Measurements from ENCODE around the gene ANKRD13C.
"Not testable (repeated sequence)": the region's sequence is repeated elsewhere in the genome, so short reads cannot be mapped to it uniquely, and the experiment has no call there.

The ANKRD13C gene

GRCh38 chr1:70358921-70359564 is 4.5 kb upstream of the ANKRD13C start:
- DNase-seq (ENCODE audit: low spot score), result no peak
- no peak overlapping the region for H3K4me3 ChIP-seq
- no peak for TF ChIP-seq CTCF (IDR thresholded peaks at IDR 0.05)
- H3K27ac ChIP-seq, result no peak overlapping the region

DNA sequence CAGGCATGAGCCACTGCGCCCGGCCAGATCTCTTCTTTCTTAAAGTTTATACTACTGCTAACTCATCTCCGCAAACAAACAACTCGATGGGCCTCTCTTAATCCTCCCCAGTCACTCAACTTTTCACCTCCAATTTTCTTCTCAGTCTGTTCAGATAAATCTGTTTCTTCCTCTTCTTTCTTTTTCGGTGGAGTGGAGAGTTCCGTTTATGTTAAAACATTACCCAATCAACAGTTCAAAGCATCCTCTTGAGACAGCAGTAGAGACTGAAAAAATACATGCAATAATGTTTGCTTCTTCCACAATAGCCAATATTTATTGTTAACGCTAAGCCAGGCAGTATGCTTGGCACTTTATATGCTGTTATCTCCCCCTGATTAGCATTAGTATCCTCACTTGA is 1.4 kb upstream of the ANKRD13C start:
- TF ChIP-seq CTCF (IDR thresholded peaks at IDR 0.05), result no peak
- DNase-seq (ENCODE audit: low spot score), result no peak
- no peak overlapping the region for H3K27ac ChIP-seq
- H3K4me3 ChIP-seq, result no peak overlapping the region

- DNase-seq (ENCODE audit: low spot score), result no peak
- TF ChIP-seq CTCF (IDR thresholded peaks at IDR 0.05), result no peak
- Histone ChIP-seq H3K27ac (peak overlapping the region; percentile 91 to 93), H3K4me3 (peak overlapping the region; percentile 86)
Measured at GRCh38 chr1:70355111-70355407, 537 bp upstream of the ANKRD13C start.

DNA sequence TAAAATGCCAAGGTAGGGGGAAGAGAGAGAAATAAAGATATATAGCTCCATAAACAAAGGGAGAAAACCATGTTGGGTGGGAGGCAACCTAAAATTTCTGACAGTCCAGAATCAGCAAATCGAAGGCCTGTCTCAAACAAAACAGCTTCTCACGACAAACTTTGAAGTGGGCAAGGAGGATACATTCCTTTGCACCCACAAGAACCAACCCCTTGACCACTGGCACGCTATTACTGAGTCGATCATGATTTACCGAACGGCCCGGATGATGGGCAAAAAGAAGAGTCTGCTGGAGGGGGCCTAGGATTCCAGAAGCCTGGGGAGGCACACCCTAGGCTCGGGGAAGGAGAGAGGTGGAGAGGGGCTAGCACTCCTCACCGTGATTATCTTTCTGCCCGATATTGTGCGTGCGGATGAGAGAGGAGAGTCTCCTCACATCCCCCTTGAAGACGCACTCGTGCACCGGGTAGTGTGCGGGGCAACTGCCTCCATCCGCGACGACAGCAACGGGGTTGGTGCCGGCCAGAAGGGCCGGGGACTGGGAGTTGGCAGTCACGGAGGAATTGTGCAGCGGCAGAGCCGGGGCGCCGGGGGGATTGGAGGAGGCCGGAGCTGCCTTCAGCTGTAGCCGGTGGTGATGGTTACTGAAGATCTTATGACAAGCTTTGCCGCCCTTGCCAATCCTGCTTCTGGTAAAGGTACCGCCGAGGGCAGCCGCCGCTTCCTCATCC is 756 bp downstream of the ANKRD13C start:
- H3K27ac ChIP-seq, result peak overlapping the region; percentile 91 to 93
- no peak for DNase-seq (ENCODE audit: low spot score)
- H3K4me3 ChIP-seq, result peak overlapping the region; percentile 86
- TF ChIP-seq CTCF (IDR thresholded peaks at IDR 0.05), result no peak

GRCh38 chr1:70353044-70353443 is 1.5 kb downstream of the ANKRD13C start:
- no peak for TF ChIP-seq CTCF (IDR thresholded peaks at IDR 0.05)
- no peak overlapping the region for H3K27ac ChIP-seq
- no peak for DNase-seq (ENCODE audit: low spot score)
- H3K4me3 ChIP-seq, result peak overlapping the region; percentile 86

DNA sequence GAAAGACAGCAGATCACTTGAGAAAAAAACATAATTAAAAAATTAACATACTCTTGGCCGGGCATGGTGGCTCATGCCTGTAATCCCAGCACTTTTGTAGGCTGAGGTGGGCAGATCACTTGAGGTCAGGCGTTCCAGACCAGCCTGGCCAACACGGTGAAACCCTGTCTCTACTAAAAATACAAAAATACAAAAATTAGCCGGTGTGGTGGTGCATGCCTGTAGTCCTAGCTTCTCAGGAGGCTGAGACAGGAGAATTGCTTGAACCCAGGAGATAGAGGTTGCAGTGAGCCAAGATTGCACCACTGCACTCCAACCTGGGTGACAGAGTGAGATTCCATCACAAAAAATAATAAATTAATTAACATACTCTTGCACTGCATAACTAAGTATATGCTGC is 4.7 kb downstream of the ANKRD13C start:
- not testable (repeated sequence) for H3K4me3 ChIP-seq; H3K27ac ChIP-seq; DNase-seq (ENCODE audit: low spot score)

DNA sequence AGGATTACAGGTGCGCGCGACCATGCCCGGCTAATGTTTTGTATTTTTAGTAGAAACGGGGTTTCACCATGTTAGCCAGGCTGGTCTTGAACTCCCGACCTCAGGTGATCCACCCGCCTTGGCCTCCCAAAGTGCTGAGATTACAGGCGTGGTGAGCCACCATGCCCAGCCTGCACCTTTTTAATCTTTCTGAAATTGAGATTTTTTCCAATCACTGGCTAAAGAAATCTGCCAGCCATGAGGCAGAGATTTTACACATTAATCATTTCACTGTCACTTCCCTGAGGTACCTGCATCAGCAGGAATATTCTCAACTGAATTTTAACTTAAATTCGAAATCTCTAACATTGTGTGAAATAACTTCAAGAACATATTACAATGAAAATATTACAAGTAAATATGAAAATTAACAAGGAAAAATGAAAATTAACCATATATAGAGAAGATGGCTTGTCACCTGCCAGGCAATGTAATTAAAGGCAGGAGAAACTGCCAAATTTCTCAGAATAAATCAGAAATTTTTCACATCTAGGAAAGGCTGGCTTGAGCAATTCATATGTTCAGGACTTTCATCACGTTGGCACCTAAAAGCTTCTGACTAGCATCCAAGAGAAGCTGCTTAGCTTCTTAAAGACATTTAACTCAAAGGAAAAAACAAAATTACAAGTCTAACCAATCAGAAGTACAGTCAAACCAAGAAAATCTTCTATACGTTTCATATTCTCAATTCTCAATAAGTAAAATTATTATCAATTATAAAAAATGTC is 5.9 kb downstream of the ANKRD13C start:
- no peak overlapping the region for H3K4me3 ChIP-seq
- no peak for DNase-seq (ENCODE audit: low spot score)
- H3K27ac ChIP-seq, result no peak overlapping the region
- TF ChIP-seq CTCF (IDR thresholded peaks at IDR 0.05), result no peak

DNA sequence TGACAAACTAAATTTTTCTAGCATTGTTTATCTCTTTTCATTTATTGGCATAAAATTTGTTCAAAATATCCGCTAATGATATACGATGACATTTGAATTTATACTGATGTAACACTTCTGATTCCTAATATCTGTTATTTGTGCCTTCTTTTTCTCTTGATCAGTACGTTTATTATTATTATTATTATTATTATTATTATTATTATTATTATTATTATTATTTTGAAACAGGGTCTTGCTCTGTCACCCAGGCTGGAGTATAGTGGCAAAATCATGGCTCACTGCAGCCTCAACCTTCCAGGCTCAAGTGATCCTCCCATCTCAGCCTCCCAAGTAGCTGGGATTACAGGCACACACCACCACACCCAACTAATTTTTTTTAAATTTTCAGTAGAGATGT is 14.9 kb downstream of the ANKRD13C start:
- not testable (repeated sequence) for H3K27ac ChIP-seq; DNase-seq (ENCODE audit: low spot score); H3K4me3 ChIP-seq

Measured in coronary artery (tissue), 2 donors.